Panc1 (cell line): ENCODE measurements around the gene ATRN. TPM values are rescaled to one million over a fixed set of nuclear protein-coding genes. Genes with fewer than 3 reads are reported as not detected.

ENCODE experiments used
- ATAC-seq: fragments of 200-7000 bp; cut with Tn5 transposase; 2 replicates; pipeline ENCODE4 v1.9.1; 2020; ENCODE audit warnings: mild to moderate bottlenecking, moderate library complexity
- BruUV-seq: library from RNA; stranded (reverse); fragments of 400-500 nt; replicated peaks from 2 replicates; lab custom pipeline; 2021; lab: Mats Ljungman, UMichigan
- CTCF ChIA-PET: fragments of 300-600 bp; sonication (Branson Sonifier 250); formaldehyde crosslinking; loops from one replicate; lab custom pipeline; 2022; ENCODE audit warnings: antibody characterized with exemption; lab: Charles Lee
- POLR2A ChIA-PET: fragments of 300-600 bp; sonication (Branson Sonifier 250); formaldehyde crosslinking; loops from one replicate; lab custom pipeline; 2022; ENCODE audit warnings: antibody characterized with exemption; lab: Charles Lee
- DNase-seq: peaks from one replicate; pipeline ENCODE4 v3.0.0-alpha.2; 2010; ENCODE audit warnings: low read depth, low spot score
- H3K27ac ChIP-seq: 2 replicates; pipeline ENCODE4 v1.5.1; 2011; ENCODE audit warnings: mild to moderate bottlenecking, low read length, inconsistent platforms
- H3K27me3 ChIP-seq: fragments of 200-500 bp; sonication (Bioruptor generic); 2 replicates; pipeline ENCODE4 v1.6.0; 2014; ENCODE audit warnings: low read length, inconsistent platforms; ENCODE audit not compliant: control insufficient read depth, insufficient read depth
- H3K36me3 ChIP-seq: fragments of 200-500 bp; sonication (Bioruptor generic); 2 replicates; pipeline ENCODE4 v1.5.1; 2014; ENCODE audit warnings: inconsistent platforms, mild to moderate bottlenecking, low read length, moderate library complexity; ENCODE audit not compliant: control insufficient read depth, insufficient read depth
- H3K4me1 ChIP-seq: 2 replicates; pipeline ENCODE4 v1.5.1; 2011; ENCODE audit warnings: inconsistent platforms, mild to moderate bottlenecking, low read length, moderate library complexity; ENCODE audit not compliant: control insufficient read depth, insufficient read depth
- H3K4me3 ChIP-seq, 2 experiments: 2 replicates each; pipeline ENCODE4 v1.5.1; 2011 to 2012; ENCODE audit warnings: low read depth in 2 of 2, low read length in 2 of 2, mild to moderate bottlenecking in 2 of 2, inconsistent platforms in 1 of 2, moderate library complexity in 1 of 2
- H3K9me3 ChIP-seq: fragments of 200-500 bp; sonication (Bioruptor generic); 2 replicates; pipeline ENCODE4 v1.5.1; 2014; ENCODE audit warnings: low read depth, mild to moderate bottlenecking, inconsistent platforms, low read length, moderate library complexity; ENCODE audit not compliant: control insufficient read depth, insufficient read depth
- POLR2AphosphoS5 ChIP-seq: IDR thresholded peaks from 2 replicates; pipeline ENCODE4 v1.6.1; 2012; ENCODE audit warnings: mild to moderate bottlenecking, low read depth, low read length, moderate library complexity
- SIN3A ChIP-seq: IDR thresholded peaks from 2 replicates; pipeline ENCODE4 v1.6.1; 2012; ENCODE audit warnings: low read depth, mild to moderate bottlenecking, low read length, moderate library complexity, borderline replicate concordance; ENCODE audit not compliant: insufficient read depth
- TCF7L2 ChIP-seq: IDR thresholded peaks from 2 replicates; pipeline ENCODE4 v1.6.1; 2011; ENCODE audit warnings: mild to moderate bottlenecking, low read depth, low read length, inconsistent platforms
- in situ Hi-C: cut with HindIII; loops from 2 replicates; pipeline ENCODE4 v1.10.0; 2016; ENCODE audit warnings: low sequenced_read_pairs, low pct_unique_long_range_greater_than_20kb
- intact Hi-C: fragments of 100-400 bp; cut with micrococcal nuclease; formaldehyde crosslinking; loops from one replicate; pipeline ENCODE4 v1.10.0; 2022; ENCODE audit not compliant: unreplicated experiment
- total RNA-seq: library from RNA; stranded (reverse); gene quantifications from one replicate; pipeline ENCODE4 v1.2.1, GENCODE V29; 2021; ENCODE audit not compliant: unreplicated experiment
- TF ChIP-seq, protein P1 (sequence below), 2 experiments: IDR thresholded peaks; 2 replicates each; pipeline ENCODE4 v1.6.1; 2011 to 2012; ENCODE audit warnings: low read depth in 2 of 2, control low read depth in 1 of 2, low read length in 1 of 2, mild to moderate bottlenecking in 1 of 2, moderate library complexity in 1 of 2; ENCODE audit not compliant: insufficient read depth in 1 of 2
- TF ChIP-seq, protein P2 (sequence below): fragments of 450-650 bp; IDR thresholded peaks from 2 replicates; pipeline ENCODE4 v1.5.1; 2017; ENCODE audit warnings: mild to moderate bottlenecking

The ATRN gene
- total RNA-seq, 1 experiment from 2014 or later, result 33.8 TPM

DNA sequence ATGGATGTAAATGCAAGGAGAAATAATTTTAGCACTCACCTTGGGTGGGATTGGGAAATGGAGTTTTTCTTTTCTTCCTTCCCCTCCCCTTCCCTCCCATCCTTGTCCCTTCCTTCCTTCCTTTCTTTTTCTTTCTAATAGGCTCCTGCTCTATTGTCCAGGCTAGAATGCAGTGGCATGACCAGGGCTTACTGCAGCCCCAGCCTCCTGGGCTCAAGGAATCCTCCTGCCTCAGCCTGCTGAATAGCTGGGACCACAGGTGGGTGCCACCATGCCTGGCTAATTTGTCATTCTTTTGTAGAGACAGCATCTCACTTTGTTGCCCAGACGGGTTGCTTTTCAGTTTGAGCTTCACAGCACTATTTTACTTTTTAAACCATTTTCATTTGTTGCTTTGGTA is 21.5 kb upstream of the ATRN start:
- Histone ChIP-seq H3K27me3 (peaks cover 3% of the 10 kb centered on the region; the same call in 1 of the 2 replicates), H3K4me1 (no peaks in the 10 kb centered on the region), H3K36me3 (no peaks in the 10 kb centered on the region), H3K27ac (no peak overlapping the region), H3K4me3 (no peak overlapping the region), H3K9me3 (no peaks in the 10 kb centered on the region)
- ATAC-seq, result no peak
- DNase-seq, result no peak
- intact Hi-C loops, result loop anchor here (2.0 kb wide), 1 partner anchor 43 kb away; no protein-coding TSS in a partner anchor
- no TSS peak for BruUV-seq
- TF ChIP-seq POLR2AphosphoS5, result no peak
- TF ChIP-seq, protein P1, sequence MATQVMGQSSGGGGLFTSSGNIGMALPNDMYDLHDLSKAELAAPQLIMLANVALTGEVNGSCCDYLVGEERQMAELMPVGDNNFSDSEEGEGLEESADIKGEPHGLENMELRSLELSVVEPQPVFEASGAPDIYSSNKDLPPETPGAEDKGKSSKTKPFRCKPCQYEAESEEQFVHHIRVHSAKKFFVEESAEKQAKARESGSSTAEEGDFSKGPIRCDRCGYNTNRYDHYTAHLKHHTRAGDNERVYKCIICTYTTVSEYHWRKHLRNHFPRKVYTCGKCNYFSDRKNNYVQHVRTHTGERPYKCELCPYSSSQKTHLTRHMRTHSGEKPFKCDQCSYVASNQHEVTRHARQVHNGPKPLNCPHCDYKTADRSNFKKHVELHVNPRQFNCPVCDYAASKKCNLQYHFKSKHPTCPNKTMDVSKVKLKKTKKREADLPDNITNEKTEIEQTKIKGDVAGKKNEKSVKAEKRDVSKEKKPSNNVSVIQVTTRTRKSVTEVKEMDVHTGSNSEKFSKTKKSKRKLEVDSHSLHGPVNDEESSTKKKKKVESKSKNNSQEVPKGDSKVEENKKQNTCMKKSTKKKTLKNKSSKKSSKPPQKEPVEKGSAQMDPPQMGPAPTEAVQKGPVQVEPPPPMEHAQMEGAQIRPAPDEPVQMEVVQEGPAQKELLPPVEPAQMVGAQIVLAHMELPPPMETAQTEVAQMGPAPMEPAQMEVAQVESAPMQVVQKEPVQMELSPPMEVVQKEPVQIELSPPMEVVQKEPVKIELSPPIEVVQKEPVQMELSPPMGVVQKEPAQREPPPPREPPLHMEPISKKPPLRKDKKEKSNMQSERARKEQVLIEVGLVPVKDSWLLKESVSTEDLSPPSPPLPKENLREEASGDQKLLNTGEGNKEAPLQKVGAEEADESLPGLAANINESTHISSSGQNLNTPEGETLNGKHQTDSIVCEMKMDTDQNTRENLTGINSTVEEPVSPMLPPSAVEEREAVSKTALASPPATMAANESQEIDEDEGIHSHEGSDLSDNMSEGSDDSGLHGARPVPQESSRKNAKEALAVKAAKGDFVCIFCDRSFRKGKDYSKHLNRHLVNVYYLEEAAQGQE (IDR thresholded peaks at IDR 0.05; ENCODE audit: insufficient read depth in 1 of 2, low read depth in 2 of 2, low read length in 1 of 2), result no peak
- TF ChIP-seq, protein P2, sequence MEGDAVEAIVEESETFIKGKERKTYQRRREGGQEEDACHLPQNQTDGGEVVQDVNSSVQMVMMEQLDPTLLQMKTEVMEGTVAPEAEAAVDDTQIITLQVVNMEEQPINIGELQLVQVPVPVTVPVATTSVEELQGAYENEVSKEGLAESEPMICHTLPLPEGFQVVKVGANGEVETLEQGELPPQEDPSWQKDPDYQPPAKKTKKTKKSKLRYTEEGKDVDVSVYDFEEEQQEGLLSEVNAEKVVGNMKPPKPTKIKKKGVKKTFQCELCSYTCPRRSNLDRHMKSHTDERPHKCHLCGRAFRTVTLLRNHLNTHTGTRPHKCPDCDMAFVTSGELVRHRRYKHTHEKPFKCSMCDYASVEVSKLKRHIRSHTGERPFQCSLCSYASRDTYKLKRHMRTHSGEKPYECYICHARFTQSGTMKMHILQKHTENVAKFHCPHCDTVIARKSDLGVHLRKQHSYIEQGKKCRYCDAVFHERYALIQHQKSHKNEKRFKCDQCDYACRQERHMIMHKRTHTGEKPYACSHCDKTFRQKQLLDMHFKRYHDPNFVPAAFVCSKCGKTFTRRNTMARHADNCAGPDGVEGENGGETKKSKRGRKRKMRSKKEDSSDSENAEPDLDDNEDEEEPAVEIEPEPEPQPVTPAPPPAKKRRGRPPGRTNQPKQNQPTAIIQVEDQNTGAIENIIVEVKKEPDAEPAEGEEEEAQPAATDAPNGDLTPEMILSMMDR, result no peak
- no peak for TF ChIP-seq TCF7L2
- no peak for TF ChIP-seq SIN3A
- in situ Hi-C loops, result no loop called here
- CTCF ChIA-PET, result no interaction called here
- POLR2A ChIA-PET, result no interaction called here

DNA sequence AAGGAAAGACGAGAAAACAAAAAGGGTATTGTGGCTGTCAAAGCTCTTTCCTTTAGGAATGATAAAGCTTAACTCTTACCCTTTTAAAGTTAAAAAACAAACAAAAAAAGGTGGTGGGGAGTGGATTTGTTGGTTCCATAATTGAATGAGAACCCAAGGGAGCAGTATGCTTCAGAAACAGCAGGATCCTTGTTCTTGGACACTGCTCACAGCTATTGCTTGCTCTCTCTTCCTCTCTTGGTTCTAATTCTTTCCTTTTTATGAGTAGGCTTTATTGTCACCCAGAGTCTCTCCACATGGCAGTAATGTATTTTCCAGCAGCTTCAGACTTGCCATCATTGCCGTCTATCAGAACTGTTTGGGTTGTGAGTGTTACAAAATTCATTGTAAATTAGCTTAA is 18.7 kb upstream of the ATRN start:
- POLR2A ChIA-PET, result no interaction called here
- no peaks in the 10 kb centered on the region for H3K9me3 ChIP-seq
- H3K4me3 ChIP-seq, result no peak overlapping the region
- BruUV-seq, result no TSS peak
- CTCF ChIA-PET, result no interaction called here
- no peaks in the 10 kb centered on the region for H3K4me1 ChIP-seq
- ATAC-seq, result no peak
- H3K27ac ChIP-seq, result no peak overlapping the region
- H3K27me3 ChIP-seq, result no peaks in the 10 kb centered on the region; the same call in 1 of the 2 replicates
- intact Hi-C loops (no loop called here), in situ Hi-C loops (no loop called here)
- TF ChIP-seq SIN3A (no peak), POLR2AphosphoS5 (no peak), TCF7L2 (no peak)
- TF ChIP-seq, protein P2, result no peak
- DNase-seq, result no peak
- no peaks in the 10 kb centered on the region for H3K36me3 ChIP-seq
